Esophagus squamous epithelium (tissue), 5 donors: ENCODE results near the gene RCAN1. TPM values are rescaled to one million over a fixed set of nuclear protein-coding genes. Genes with fewer than 3 reads are reported as not detected.

ENCODE experiments used
- DNase-seq: peaks from one replicate; lab custom pipeline; 2025; lab: John Stamatoyannopoulos, UW
- H3K27ac ChIP-seq, 4 donors: fragments of 200-600 bp; sonication (generic); one replicate each; pipeline ENCODE4 v1.5.1; 2016 to 2019; ENCODE audit warnings: mild to moderate bottlenecking in 1 of 4
- H3K27me3 ChIP-seq, 4 donors: fragments of 200-600 bp; sonication (generic); 1 replicate in 3 of 4; 2 replicates in 1 of 4; pipeline versions ENCODE4 v1.5.1 to v1.6.0; 2017 to 2021; ENCODE audit warnings: antibody characterized with exemption in 1 of 4
- H3K36me3 ChIP-seq, 3 donors: fragments of 200-600 bp; sonication (generic); one replicate each; pipeline ENCODE4 v1.5.1; 2016 to 2019
- H3K4me1 ChIP-seq, 3 donors: fragments of 200-600 bp; sonication (generic); one replicate each; pipeline ENCODE4 v1.5.1; 2017 to 2019
- H3K4me3 ChIP-seq, 4 donors: fragments of 200-600 bp; sonication (generic); 1 replicate in 3 of 4; 2 replicates in 1 of 4; pipeline ENCODE4 v1.5.1; 2016 to 2019; ENCODE audit warnings: mild to moderate bottlenecking in 2 of 4, moderate library complexity in 1 of 4
- H3K9me3 ChIP-seq, 3 donors: fragments of 200-600 bp; sonication (generic); one replicate each; pipeline ENCODE4 v1.5.1; 2016 to 2019
- POLR2A ChIP-seq, 4 donors: fragments of 450-650 bp; IDR thresholded peaks; one replicate each; pipeline ENCODE4 v1.6.1; 2017; ENCODE audit warnings: antibody characterized with exemption in 4 of 4, mild to moderate bottlenecking in 4 of 4, moderate library complexity in 3 of 4
- WGBS, 2 donors: methylation state at CpG; one replicate each; pipeline ENCODE4 v1.1.5; 2018; 5-methylcytosine and 5-hydroxymethylcytosine counted together
- intact Hi-C: fragments of 100-400 bp; cut with DNase I; formaldehyde crosslinking; loops from one replicate; pipeline ENCODE4 v1.15.0; 2022
- total RNA-seq, 4 donors: library from RNA; depleted of rRNA; stranded (reverse); fragments of >200 nt; gene quantifications; one replicate each; pipeline ENCODE4 v1.1.0, GENCODE V29; 2016
- TF ChIP-seq, protein P1 (sequence below), 6 experiments: fragments of 450-650 bp in 4 of 6; fragments of 200-600 bp in 2 of 6; sonication (generic) in 2 of 6; IDR thresholded peaks; one replicate each; pipeline ENCODE4 v1.5.1; 2016 to 2019; ENCODE audit warnings: antibody characterized with exemption in 6 of 6, mild to moderate bottlenecking in 4 of 6, moderate library complexity in 4 of 6
- donor health status: DM: yes; HTN: yes; CAD: no.

Gene RCAN1
- total RNA-seq, 4 donors from 2014 or later = 12.4 to 21.0 (median 17.0) TPM

DNA sequence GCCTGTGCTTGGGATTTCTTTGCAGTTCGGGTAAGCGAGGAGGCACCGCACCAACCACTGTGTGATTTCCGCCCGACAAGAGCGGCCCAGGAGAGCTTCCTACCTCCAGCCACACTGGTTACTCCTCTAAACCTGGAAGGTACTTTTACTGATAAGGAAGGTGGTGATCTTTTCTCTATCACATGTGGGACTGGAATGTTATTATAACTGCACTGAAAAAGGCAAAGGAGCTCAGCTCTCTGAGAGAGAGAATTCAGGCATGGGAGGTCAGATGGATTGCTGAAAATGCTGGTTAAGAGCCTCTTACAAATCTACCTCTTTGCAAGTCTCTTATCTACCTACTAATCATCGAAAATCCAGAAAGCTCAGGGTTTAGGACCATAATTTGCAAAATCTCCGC is 95.2 kb downstream of the RCAN1 start:
- no peak overlapping the region for H3K4me3 ChIP-seq
- H3K9me3 ChIP-seq = no peaks in the 10 kb centered on the region
- TF ChIP-seq POLR2A (IDR thresholded peaks at IDR 0.05) = no peak
- TF ChIP-seq, protein P1, sequence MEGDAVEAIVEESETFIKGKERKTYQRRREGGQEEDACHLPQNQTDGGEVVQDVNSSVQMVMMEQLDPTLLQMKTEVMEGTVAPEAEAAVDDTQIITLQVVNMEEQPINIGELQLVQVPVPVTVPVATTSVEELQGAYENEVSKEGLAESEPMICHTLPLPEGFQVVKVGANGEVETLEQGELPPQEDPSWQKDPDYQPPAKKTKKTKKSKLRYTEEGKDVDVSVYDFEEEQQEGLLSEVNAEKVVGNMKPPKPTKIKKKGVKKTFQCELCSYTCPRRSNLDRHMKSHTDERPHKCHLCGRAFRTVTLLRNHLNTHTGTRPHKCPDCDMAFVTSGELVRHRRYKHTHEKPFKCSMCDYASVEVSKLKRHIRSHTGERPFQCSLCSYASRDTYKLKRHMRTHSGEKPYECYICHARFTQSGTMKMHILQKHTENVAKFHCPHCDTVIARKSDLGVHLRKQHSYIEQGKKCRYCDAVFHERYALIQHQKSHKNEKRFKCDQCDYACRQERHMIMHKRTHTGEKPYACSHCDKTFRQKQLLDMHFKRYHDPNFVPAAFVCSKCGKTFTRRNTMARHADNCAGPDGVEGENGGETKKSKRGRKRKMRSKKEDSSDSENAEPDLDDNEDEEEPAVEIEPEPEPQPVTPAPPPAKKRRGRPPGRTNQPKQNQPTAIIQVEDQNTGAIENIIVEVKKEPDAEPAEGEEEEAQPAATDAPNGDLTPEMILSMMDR (IDR thresholded peaks at IDR 0.05) = no peak
- WGBS, 2 donors = 80 to 96% methylated on average over 5 to 8 of the region's 8 CpGs
- H3K27ac ChIP-seq = peak overlapping the region in 1 of 4 donors; percentile 48
- intact Hi-C loops = no loop called here
- peaks cover 0 to 61% (median 7%) of the 10 kb centered on the region in 3 donors for H3K36me3 ChIP-seq
- H3K27me3 ChIP-seq = no peaks in the 10 kb centered on the region
- H3K4me1 ChIP-seq = peaks cover 8 to 35% (median 15%) of the 10 kb centered on the region in 3 donors
- no peak for DNase-seq

DNA sequence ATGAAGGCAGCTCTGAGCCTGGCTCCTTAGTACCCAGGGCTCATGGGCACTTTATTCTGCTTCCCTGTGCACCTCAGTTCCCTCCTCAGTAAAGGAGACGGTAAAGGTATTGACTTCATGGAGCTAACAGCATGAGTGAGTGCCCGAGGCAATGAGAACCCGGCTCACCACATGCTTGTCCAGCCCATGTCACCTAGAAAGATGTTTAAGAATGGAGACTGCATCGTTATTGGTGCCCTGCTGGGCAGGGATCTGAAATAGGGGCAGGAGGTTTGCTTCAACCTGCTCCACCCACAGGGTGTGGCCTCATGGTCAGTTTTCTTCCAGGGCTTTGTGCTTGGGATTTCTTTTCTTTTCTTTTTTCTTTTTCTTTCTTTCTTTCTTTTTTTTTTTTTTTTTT is 95.9 kb downstream of the RCAN1 start:
- 65 to 70% methylated on average over 4 of the region's 4 CpGs for WGBS, 2 donors
- H3K9me3 ChIP-seq = no peaks in the 10 kb centered on the region
- no peaks in the 10 kb centered on the region for H3K27me3 ChIP-seq
- peaks cover 0 to 61% (median 7%) of the 10 kb centered on the region in 3 donors for H3K36me3 ChIP-seq
- peak overlapping the region in 1 of 4 donors; percentile 18 for H3K27ac ChIP-seq
- no peak overlapping the region for H3K4me3 ChIP-seq
- intact Hi-C loops = no loop called here
- DNase-seq = no peak
- H3K4me1 ChIP-seq = peaks cover 8 to 32% (median 13%) of the 10 kb centered on the region in 3 donors
- TF ChIP-seq, protein P1 (IDR thresholded peaks at IDR 0.05) = no peak
- no peak for TF ChIP-seq POLR2A (IDR thresholded peaks at IDR 0.05)

DNA sequence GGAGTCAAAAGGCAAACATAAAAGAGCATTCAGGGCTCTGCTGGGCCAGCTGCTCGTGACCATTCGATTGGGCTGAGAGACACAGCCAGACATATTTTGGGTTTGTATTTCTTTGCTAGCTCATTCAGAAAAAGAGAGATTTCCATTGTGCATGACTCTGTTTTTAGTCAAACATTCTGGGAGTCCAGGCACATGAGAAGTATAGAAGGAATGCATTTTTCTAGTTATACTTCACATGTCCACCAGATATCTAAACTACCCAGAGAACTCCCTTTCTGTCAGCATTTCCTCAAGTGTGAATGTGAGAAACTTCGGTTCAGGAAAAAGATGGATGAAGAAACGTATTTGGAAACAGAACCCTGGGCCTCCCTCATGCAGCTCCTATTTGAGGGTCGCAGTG is 96.6 kb downstream of the RCAN1 start:
- Histone ChIP-seq H3K27me3 (no peaks in the 10 kb centered on the region), H3K4me3 (no peak overlapping the region), H3K4me1 (peaks cover 8 to 26% (median 13%) of the 10 kb centered on the region in 3 donors), H3K36me3 (peaks cover 0 to 60% (median 7%) of the 10 kb centered on the region in 3 donors), H3K9me3 (no peaks in the 10 kb centered on the region), H3K27ac (no peak overlapping the region)
- WGBS, 2 donors = 84 to 87% methylated on average over 4 to 5 of the region's 5 CpGs
- no peak for DNase-seq
- TF ChIP-seq POLR2A (IDR thresholded peaks at IDR 0.05) = no peak
- TF ChIP-seq, protein P1 (IDR thresholded peaks at IDR 0.05) = no peak
- intact Hi-C loops = no loop called here

DNA sequence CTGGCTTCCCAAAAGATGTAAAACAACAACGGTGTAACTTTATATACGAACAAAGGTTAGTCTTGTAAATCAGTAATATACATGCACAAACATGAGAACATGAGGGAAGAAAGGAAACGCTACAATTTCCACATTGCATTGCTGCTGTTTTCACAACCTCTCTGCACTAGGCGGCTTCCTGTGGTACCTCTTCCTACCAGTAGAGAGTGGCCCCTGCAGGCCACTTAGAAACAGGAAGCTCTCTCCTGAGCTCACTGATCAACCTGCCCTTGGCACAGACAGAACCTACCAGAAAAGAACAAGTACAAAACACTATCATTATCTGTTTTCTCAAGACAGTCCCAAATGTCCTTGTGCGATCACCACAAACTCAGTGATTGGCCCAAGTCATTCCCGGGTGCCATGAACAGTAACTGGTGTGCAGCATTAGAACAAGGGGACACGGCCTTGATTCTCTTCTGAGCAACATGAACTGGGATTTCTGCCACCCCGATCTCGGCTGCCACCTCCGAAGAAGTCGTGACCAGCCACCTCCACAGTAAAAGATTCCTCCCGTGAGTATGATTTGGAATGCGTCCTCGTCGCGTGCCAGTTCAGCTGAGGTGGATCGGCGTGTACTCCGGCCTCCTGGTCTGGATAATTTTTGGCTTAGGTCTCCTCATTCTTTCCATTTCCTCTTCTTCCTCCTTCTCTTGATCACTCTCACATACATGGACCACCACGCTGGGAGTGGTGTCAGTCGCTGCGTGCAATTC is 97.2 kb downstream of the RCAN1 start:
- Histone ChIP-seq H3K4me3 (no peak overlapping the region), H3K4me1 (peaks cover 4 to 20% (median 10%) of the 10 kb centered on the region in 3 donors), H3K27ac (no peak overlapping the region), H3K36me3 (peaks cover 0 to 54% (median 7%) of the 10 kb centered on the region in 3 donors), H3K9me3 (no peaks in the 10 kb centered on the region), H3K27me3 (no peaks in the 10 kb centered on the region)
- intact Hi-C loops = no loop called here
- TF ChIP-seq, protein P1 (IDR thresholded peaks at IDR 0.05) = peak in 3 of 6 experiments; percentile 10 to 41 (median 24)
- TF ChIP-seq POLR2A (IDR thresholded peaks at IDR 0.05) = no peak
- no peak for DNase-seq
- 85 to 91% methylated on average over 20 to 22 of the region's 22 CpGs for WGBS, 2 donors

DNA sequence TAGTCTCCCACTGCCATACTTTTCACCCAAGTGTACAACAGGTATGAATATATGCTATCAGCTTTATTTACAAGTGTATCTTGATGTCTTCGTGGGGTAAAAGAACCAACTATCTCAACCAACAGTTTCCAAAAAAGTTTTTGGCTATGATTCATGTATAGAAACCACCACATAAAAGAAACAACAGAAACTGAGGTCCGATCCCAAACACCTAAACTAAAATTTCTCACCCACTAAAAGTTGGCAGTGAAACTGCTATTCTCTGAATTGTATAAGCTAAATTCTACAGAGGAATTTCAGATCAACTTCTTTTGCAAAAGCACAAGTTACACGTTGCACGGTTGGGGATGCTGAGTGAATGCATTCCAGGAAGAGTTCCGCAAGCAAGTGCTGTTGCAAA is 97.9 kb downstream of the RCAN1 start:
- Histone ChIP-seq H3K9me3 (no peaks in the 10 kb centered on the region), H3K36me3 (peaks cover 0 to 49% (median 7%) of the 10 kb centered on the region in 3 donors), H3K27ac (no peak overlapping the region), H3K4me1 (peaks cover 0 to 14% (median 4%) of the 10 kb centered on the region in 3 donors), H3K27me3 (no peaks in the 10 kb centered on the region), H3K4me3 (no peak overlapping the region)
- no peak for DNase-seq
- WGBS, 2 donors = 74 to 75% methylated on average over 5 of the region's 5 CpGs
- intact Hi-C loops = no loop called here
- no peak for TF ChIP-seq POLR2A (IDR thresholded peaks at IDR 0.05)
- TF ChIP-seq, protein P1 (IDR thresholded peaks at IDR 0.05) = no peak
